ENCODE measurements around the gene MRC2. TPM values are rescaled to one million over a fixed set of nuclear protein-coding genes. Genes with fewer than 3 reads are reported as not detected.
"Not testable (repeated sequence)": the region's sequence is repeated elsewhere in the genome, so short reads cannot be mapped to it uniquely, and the experiment has no call there.

Gene MRC2
- total RNA-seq, 1 experiment from 2014 or later: 2.3 TPM

- H3K36me3 Mint-ChIP-seq (ENCODE audit: insufficient read depth, unreplicated experiment): no peaks in the 10 kb centered on the region
- TF ChIP-seq, protein P1, sequence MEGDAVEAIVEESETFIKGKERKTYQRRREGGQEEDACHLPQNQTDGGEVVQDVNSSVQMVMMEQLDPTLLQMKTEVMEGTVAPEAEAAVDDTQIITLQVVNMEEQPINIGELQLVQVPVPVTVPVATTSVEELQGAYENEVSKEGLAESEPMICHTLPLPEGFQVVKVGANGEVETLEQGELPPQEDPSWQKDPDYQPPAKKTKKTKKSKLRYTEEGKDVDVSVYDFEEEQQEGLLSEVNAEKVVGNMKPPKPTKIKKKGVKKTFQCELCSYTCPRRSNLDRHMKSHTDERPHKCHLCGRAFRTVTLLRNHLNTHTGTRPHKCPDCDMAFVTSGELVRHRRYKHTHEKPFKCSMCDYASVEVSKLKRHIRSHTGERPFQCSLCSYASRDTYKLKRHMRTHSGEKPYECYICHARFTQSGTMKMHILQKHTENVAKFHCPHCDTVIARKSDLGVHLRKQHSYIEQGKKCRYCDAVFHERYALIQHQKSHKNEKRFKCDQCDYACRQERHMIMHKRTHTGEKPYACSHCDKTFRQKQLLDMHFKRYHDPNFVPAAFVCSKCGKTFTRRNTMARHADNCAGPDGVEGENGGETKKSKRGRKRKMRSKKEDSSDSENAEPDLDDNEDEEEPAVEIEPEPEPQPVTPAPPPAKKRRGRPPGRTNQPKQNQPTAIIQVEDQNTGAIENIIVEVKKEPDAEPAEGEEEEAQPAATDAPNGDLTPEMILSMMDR (IDR thresholded peaks at IDR 0.05; ENCODE audit: unreplicated experiment): no peak
- H3K27ac Mint-ChIP-seq (ENCODE audit: unreplicated experiment): no peak overlapping the region
- no peak for DNase-seq
- BruUV-seq (replicated peaks): no TSS peak
- H3K27me3 Mint-ChIP-seq (ENCODE audit: unreplicated experiment): no peaks in the 10 kb centered on the region
- H3K4me3 Mint-ChIP-seq (ENCODE audit: low read depth, unreplicated experiment): no peak overlapping the region
- CTCF ChIA-PET: no interaction called here
- intact Hi-C loops (cut with micrococcal nuclease; ENCODE audit: unreplicated experiment): no loop called here
- no peaks in the 10 kb centered on the region for H3K9me3 Mint-ChIP-seq (ENCODE audit: low read depth, unreplicated experiment)
- H3K4me1 Mint-ChIP-seq (ENCODE audit: low read depth, unreplicated experiment): no peaks in the 10 kb centered on the region
Observed at GRCh38 chr17:62696256-62696655, 68.8 kb downstream of the MRC2 start.

DNA sequence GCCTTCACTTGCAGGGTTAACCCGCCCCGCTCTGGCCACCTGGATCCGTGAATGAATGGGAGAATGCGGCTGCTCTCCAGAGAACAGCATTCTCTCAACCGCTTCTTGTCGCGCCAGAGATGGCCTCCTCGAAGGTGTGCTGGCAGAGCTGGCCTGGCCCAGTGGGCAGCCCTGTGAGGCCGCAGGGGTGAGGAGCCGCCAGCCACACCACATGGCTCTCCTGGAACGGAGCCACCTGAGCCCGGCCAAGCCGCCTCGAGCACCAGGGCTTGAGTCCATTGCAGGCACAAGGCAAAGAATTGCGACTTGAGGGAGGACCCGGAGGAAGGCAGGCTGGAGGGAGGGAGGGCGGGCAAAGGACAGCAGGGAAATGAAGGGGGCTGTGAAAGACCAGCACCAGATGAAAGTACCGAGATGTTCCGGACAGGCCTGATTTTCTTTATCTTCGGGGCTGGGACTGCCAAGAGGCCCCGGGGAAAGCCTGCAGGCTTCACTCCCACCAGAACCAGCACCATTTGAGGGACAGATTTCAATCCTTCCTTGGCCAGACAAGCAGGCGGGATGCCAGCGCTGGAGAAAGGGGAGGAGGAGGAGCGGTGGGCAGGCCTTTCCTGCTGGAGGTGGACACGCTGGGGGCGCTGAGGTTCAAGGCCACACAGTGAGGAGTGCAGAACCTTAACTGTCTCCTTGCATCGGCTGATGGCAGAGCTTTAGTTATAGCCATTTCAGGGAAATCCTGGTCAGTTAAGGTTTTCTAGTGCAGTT lies 69.4 kb downstream of the MRC2 start:
- CTCF ChIA-PET: interaction anchor here (0.6 kb wide), 1 partner anchor 261 kb away, joined by 8 read pairs; no protein-coding TSS in a partner anchor
- BruUV-seq (replicated peaks): no TSS peak
- Mint-ChIP-seq H3K4me1 (ENCODE audit: low read depth, unreplicated experiment) (no peaks in the 10 kb centered on the region), H3K27ac (ENCODE audit: unreplicated experiment) (no peak overlapping the region), H3K36me3 (ENCODE audit: insufficient read depth, unreplicated experiment) (no peaks in the 10 kb centered on the region), H3K4me3 (ENCODE audit: low read depth, unreplicated experiment) (no peak overlapping the region), H3K9me3 (ENCODE audit: low read depth, unreplicated experiment) (no peaks in the 10 kb centered on the region), H3K27me3 (ENCODE audit: unreplicated experiment) (no peaks in the 10 kb centered on the region)
- TF ChIP-seq, protein P1 (IDR thresholded peaks at IDR 0.05; ENCODE audit: unreplicated experiment): no peak
- intact Hi-C loops (cut with micrococcal nuclease; ENCODE audit: unreplicated experiment): no loop called here
- no peak for DNase-seq

- H3K36me3 Mint-ChIP-seq (ENCODE audit: insufficient read depth, unreplicated experiment); BruUV-seq (replicated peaks); H3K9me3 Mint-ChIP-seq (ENCODE audit: low read depth, unreplicated experiment); DNase-seq; H3K4me1 Mint-ChIP-seq (ENCODE audit: low read depth, unreplicated experiment); intact Hi-C loops (cut with micrococcal nuclease; ENCODE audit: unreplicated experiment); H3K4me3 Mint-ChIP-seq (ENCODE audit: low read depth, unreplicated experiment); H3K27me3 Mint-ChIP-seq (ENCODE audit: unreplicated experiment); H3K27ac Mint-ChIP-seq (ENCODE audit: unreplicated experiment): not testable (repeated sequence)
- CTCF ChIA-PET: interaction anchor here (0.7 kb wide), 1 partner anchor 123 kb away, joined by 6 read pairs; no protein-coding TSS in a partner anchor
Observed at GRCh38 chr17:62698459-62698858, 71.0 kb downstream of the MRC2 start.

GRCh38 chr17:62700964-62701705 lies 73.7 kb downstream of the MRC2 start:
- DNase-seq: no peak
- Mint-ChIP-seq H3K4me1 (ENCODE audit: low read depth, unreplicated experiment) (peaks cover 15% of the 10 kb centered on the region), H3K27me3 (ENCODE audit: unreplicated experiment) (no peaks in the 10 kb centered on the region), H3K4me3 (ENCODE audit: low read depth, unreplicated experiment) (no peak overlapping the region), H3K36me3 (ENCODE audit: insufficient read depth, unreplicated experiment) (peaks cover 11% of the 10 kb centered on the region), H3K27ac (ENCODE audit: unreplicated experiment) (no peak overlapping the region), H3K9me3 (ENCODE audit: low read depth, unreplicated experiment) (no peaks in the 10 kb centered on the region)
- TF ChIP-seq, protein P1 (IDR thresholded peaks at IDR 0.05; ENCODE audit: unreplicated experiment): no peak
- CTCF ChIA-PET: no interaction called here
- intact Hi-C loops (cut with micrococcal nuclease; ENCODE audit: unreplicated experiment): loop anchor here (5.0 kb wide), 1 partner anchor 121 kb away; no protein-coding TSS in a partner anchor
- BruUV-seq (replicated peaks): no TSS peak

Data from Calu3 (cell line).